ENCODE results near the gene ZNF664.

The ZNF664 gene

DNA sequence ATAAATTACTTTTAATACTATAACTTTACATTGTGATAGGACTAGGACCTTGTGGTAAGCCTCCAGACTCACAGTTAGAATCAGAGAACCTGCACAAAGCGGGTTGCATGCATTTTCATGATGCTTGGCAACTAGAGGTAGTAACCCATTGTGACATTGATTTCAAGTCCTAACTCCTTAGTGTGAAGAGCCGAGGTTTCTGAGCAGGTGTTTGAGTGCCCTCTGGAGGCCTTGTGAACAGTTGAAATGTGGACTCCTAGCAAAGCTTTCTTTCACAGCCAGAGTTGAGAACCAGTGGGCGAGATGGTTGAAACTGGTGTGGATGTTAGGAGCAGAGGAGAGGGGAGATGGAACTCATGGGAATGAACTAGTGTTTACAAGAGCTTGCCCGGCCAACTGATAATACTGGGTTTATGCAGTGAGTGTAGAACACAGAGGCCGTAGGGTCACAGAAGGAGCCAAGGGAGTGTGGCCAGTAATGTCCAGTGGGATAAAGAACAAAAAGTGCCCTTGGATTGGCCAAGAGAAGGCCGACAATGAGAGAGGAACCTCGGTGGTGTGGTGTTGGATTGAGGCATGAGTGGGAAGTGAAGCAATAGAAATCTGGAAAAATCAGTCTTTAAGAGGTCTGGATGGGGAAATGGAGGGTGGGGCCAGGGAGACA is 10.9 kb downstream of the ZNF664 start:
- no peaks in the 10 kb centered on the region for H3F3A ChIP-seq (ENCODE audit: control insufficient read depth, insufficient read depth)
- no peak overlapping the region for H3K27ac ChIP-seq (ENCODE audit: low read depth, low read length)
- no peaks in the 10 kb centered on the region for H3K9me3 ChIP-seq (ENCODE audit: control insufficient read depth, insufficient read depth, low read length)
- H3K4me2 ChIP-seq (ENCODE audit: low read length), result no peak overlapping the region
- H3K4me1 ChIP-seq (ENCODE audit: control insufficient read depth, low read length), result peaks cover 10% of the 10 kb centered on the region
- TF ChIP-seq, protein P1, sequence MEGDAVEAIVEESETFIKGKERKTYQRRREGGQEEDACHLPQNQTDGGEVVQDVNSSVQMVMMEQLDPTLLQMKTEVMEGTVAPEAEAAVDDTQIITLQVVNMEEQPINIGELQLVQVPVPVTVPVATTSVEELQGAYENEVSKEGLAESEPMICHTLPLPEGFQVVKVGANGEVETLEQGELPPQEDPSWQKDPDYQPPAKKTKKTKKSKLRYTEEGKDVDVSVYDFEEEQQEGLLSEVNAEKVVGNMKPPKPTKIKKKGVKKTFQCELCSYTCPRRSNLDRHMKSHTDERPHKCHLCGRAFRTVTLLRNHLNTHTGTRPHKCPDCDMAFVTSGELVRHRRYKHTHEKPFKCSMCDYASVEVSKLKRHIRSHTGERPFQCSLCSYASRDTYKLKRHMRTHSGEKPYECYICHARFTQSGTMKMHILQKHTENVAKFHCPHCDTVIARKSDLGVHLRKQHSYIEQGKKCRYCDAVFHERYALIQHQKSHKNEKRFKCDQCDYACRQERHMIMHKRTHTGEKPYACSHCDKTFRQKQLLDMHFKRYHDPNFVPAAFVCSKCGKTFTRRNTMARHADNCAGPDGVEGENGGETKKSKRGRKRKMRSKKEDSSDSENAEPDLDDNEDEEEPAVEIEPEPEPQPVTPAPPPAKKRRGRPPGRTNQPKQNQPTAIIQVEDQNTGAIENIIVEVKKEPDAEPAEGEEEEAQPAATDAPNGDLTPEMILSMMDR (IDR thresholded peaks at IDR 0.05; ENCODE audit: low read depth, low read length, poor library complexity, severe bottlenecking), result peak; percentile 72
- no peak for TF ChIP-seq EZH2phosphoT487 (IDR thresholded peaks at IDR 0.05; ENCODE audit: borderline replicate concordance, low read length)
- H3K36me3 ChIP-seq (ENCODE audit: control insufficient read depth, low read length), result peaks cover 55% of the 10 kb centered on the region
- H3K79me2 ChIP-seq (ENCODE audit: control insufficient read depth, low read length), result peaks cover 63% of the 10 kb centered on the region
- H4K20me1 ChIP-seq (ENCODE audit: control insufficient read depth, insufficient read depth, low read depth, low read length), result no peaks in the 10 kb centered on the region
- H3K9me2 ChIP-seq (replicated peaks; ENCODE audit: control insufficient read depth, low read length), result no peaks in the 10 kb centered on the region
- no peaks in the 10 kb centered on the region for H3K27me3 ChIP-seq (ENCODE audit: control insufficient read depth, low read length)
- no peak overlapping the region for H3K4me3 ChIP-seq (ENCODE audit: low read length)

DNA sequence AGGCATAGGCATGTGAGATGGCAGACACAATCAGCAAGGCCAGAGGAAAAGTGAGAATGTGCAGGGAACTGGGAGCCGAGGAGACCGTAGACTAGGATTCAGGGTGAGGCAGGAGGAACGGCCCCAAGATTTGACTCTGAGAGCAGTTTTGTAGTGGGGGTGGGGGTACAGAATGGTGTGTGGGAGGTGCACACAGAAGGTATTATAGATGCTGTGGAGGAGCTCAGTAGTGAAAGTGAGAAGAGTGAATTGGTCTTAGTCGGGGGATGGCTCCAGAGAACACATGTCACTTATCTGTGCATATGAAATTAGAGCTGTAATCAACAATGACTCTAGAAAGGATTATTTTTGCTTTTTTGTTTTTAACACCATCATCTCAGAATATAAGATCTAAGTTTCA is 11.9 kb downstream of the ZNF664 start:
- Histone ChIP-seq H3K4me2 (ENCODE audit: low read length) (no peak overlapping the region), H3K27me3 (ENCODE audit: control insufficient read depth, low read length) (no peaks in the 10 kb centered on the region), H3K4me3 (ENCODE audit: low read length) (no peak overlapping the region), H3K4me1 (ENCODE audit: control insufficient read depth, low read length) (peaks cover 10% of the 10 kb centered on the region), H3K79me2 (ENCODE audit: control insufficient read depth, low read length) (peaks cover 61% of the 10 kb centered on the region), H3K9me2 (replicated peaks; ENCODE audit: control insufficient read depth, low read length) (no peaks in the 10 kb centered on the region), H3K36me3 (ENCODE audit: control insufficient read depth, low read length) (peaks cover 59% of the 10 kb centered on the region), H3F3A (ENCODE audit: control insufficient read depth, insufficient read depth) (no peaks in the 10 kb centered on the region), H3K9me3 (ENCODE audit: control insufficient read depth, insufficient read depth, low read length) (no peaks in the 10 kb centered on the region), H3K27ac (ENCODE audit: low read depth, low read length) (no peak overlapping the region), H4K20me1 (ENCODE audit: control insufficient read depth, insufficient read depth, low read depth, low read length) (no peaks in the 10 kb centered on the region)
- TF ChIP-seq, protein P1 (IDR thresholded peaks at IDR 0.05; ENCODE audit: low read depth, low read length, poor library complexity, severe bottlenecking), result no peak
- no peak for TF ChIP-seq EZH2phosphoT487 (IDR thresholded peaks at IDR 0.05; ENCODE audit: borderline replicate concordance, low read length)

DNA sequence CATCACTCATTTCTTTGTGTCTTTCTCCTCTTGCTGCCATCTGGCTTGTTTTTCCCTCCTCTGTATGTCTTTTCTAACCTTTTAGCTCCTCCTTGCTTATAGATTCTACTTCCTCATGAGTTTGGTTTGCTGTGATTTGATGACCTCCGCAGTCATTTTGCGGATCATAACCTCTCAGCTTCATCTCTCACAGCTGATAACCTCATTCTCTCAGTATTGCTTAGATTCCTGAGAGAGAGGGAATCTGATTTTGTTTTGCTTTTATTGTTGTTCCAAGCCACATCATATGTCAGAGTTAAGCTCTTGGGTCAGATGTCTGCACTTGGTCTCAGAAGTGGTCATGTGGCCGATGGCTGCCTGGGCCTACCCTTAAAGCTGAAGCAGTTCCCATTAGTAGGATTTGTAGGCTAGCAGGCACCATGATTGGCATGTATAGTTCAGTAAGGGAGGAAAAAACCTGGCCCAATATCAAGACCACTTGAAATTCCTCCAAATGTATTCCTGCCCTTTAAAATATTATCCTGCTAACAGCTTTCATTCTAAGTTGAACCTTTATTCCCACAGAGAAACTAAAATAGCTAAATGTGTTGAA is 13.5 kb downstream of the ZNF664 start:
- H3K4me3 ChIP-seq (ENCODE audit: low read length), result no peak overlapping the region
- no peaks in the 10 kb centered on the region for H3K9me2 ChIP-seq (replicated peaks; ENCODE audit: control insufficient read depth, low read length)
- H3F3A ChIP-seq (ENCODE audit: control insufficient read depth, insufficient read depth), result no peaks in the 10 kb centered on the region
- H3K79me2 ChIP-seq (ENCODE audit: control insufficient read depth, low read length), result peaks cover 49% of the 10 kb centered on the region
- H3K4me2 ChIP-seq (ENCODE audit: low read length), result no peak overlapping the region
- H4K20me1 ChIP-seq (ENCODE audit: control insufficient read depth, insufficient read depth, low read depth, low read length), result no peaks in the 10 kb centered on the region
- no peak overlapping the region for H3K27ac ChIP-seq (ENCODE audit: low read depth, low read length)
- H3K27me3 ChIP-seq (ENCODE audit: control insufficient read depth, low read length), result no peaks in the 10 kb centered on the region
- H3K4me1 ChIP-seq (ENCODE audit: control insufficient read depth, low read length), result peaks cover 10% of the 10 kb centered on the region
- H3K36me3 ChIP-seq (ENCODE audit: control insufficient read depth, low read length), result peaks cover 66% of the 10 kb centered on the region
- no peak for TF ChIP-seq EZH2phosphoT487 (IDR thresholded peaks at IDR 0.05; ENCODE audit: borderline replicate concordance, low read length)
- TF ChIP-seq, protein P1 (IDR thresholded peaks at IDR 0.05; ENCODE audit: low read depth, low read length, poor library complexity, severe bottlenecking), result no peak
- no peaks in the 10 kb centered on the region for H3K9me3 ChIP-seq (ENCODE audit: control insufficient read depth, insufficient read depth, low read length)

Data from DOHH2 (cell line).